ENCODE results near the gene PROZ.

DNA sequence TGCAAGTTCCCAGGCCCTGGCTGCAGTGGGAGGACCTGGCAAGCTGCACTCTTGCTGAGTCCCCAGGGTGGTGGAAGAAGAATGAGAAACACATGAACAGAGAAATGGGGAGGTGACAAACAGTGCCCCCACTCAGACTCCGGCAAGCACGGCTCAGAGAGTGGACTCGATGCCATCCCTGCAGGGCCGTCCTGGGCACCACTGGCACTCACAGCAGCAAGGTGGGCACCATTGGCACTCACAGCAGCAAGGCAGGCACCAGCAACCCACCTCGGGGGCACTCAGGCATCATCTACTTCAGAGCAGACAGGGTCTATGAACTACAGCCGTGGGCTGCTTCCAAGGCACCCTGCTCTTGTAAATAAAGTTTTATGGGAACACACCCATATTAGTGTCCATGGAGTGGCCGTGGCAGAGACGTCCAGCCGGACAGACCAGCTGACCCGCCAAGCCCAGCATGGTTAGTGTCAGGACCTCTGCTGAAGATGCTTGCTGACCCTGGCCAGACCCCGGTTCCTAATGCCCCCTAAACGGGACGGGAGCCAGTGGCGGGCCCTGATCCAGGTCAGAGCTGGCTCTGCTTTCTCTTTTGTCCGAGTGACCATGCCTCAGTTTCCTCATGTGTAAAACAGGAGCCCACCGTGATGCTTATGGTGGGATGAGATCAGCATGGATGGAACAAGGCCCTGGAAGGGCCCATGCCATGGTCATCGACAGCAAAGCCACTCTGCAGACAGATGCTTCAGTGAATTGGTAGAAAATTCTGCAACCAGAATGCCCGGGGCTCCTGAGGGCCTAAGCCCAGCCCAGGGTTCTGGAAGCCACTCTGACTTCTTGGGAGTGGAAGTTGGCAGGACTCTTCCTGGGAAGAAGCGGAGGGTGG lies 37.9 kb upstream of the PROZ start:
- TF ChIP-seq, protein P1, sequence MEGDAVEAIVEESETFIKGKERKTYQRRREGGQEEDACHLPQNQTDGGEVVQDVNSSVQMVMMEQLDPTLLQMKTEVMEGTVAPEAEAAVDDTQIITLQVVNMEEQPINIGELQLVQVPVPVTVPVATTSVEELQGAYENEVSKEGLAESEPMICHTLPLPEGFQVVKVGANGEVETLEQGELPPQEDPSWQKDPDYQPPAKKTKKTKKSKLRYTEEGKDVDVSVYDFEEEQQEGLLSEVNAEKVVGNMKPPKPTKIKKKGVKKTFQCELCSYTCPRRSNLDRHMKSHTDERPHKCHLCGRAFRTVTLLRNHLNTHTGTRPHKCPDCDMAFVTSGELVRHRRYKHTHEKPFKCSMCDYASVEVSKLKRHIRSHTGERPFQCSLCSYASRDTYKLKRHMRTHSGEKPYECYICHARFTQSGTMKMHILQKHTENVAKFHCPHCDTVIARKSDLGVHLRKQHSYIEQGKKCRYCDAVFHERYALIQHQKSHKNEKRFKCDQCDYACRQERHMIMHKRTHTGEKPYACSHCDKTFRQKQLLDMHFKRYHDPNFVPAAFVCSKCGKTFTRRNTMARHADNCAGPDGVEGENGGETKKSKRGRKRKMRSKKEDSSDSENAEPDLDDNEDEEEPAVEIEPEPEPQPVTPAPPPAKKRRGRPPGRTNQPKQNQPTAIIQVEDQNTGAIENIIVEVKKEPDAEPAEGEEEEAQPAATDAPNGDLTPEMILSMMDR (conservative IDR thresholded peaks at IDR 0.05 in 1 of 2, IDR thresholded peaks at IDR 0.05 in 1 of 2; ENCODE audit: low read depth in 1 of 2, low read length in 2 of 2), result no peak
- no peak for TF ChIP-seq EZH2 (IDR thresholded peaks at IDR 0.05; ENCODE audit: low read length, missing control alignments)
